Loucy (cell line): ENCODE data around the gene TGFB2.

ENCODE experiments used
- H2AFZ ChIP-seq: fragments of 200-600 bp; sonication (generic); 2 replicates; pipeline ENCODE4 v1.6.0; 2016; ENCODE audit warnings: antibody characterized with exemption, mild to moderate bottlenecking, low read length, moderate library complexity
- H3F3A ChIP-seq: fragments of 200-600 bp; 2 replicates; pipeline ENCODE4 v1.6.0; 2016; ENCODE audit warnings: antibody characterized with exemption, low read depth, mild to moderate bottlenecking
- H3K27me3 ChIP-seq: fragments of 200-600 bp; sonication (generic); 2 replicates; pipeline ENCODE4 v1.6.1; 2014; ENCODE audit warnings: low read length, mild to moderate bottlenecking; ENCODE audit not compliant: insufficient read depth, poor library complexity, severe bottlenecking
- H3K36me3 ChIP-seq: fragments of 200-600 bp; sonication (generic); 2 replicates; pipeline ENCODE4 v1.6.1; 2016; ENCODE audit warnings: low read length; ENCODE audit not compliant: insufficient read depth
- H3K4me1 ChIP-seq: fragments of 200-600 bp; sonication (generic); 2 replicates; pipeline ENCODE4 v1.5.1; 2014; ENCODE audit warnings: low read length, mild to moderate bottlenecking; ENCODE audit not compliant: insufficient read depth, poor library complexity, severe bottlenecking
- H3K4me2 ChIP-seq: fragments of 200-600 bp; sonication (generic); 2 replicates; pipeline ENCODE4 v1.6.0; 2014; ENCODE audit warnings: antibody characterized with exemption, low read length, low read depth, mild to moderate bottlenecking; ENCODE audit not compliant: poor library complexity, severe bottlenecking
- H3K4me3 ChIP-seq: fragments of 200-600 bp; sonication (generic); 2 replicates; pipeline ENCODE4 v1.5.1; 2014; ENCODE audit warnings: low read length, mild to moderate bottlenecking, mixed read lengths; ENCODE audit not compliant: poor library complexity, severe bottlenecking
- H3K79me2 ChIP-seq: fragments of 200-600 bp; sonication (generic); 2 replicates; pipeline ENCODE4 v1.6.1; 2014; ENCODE audit warnings: low read length; ENCODE audit not compliant: insufficient read depth
- H3K9ac ChIP-seq: fragments of 200-600 bp; sonication (generic); 2 replicates; pipeline ENCODE4 v1.6.0; 2014; ENCODE audit warnings: mild to moderate bottlenecking, low read depth, low read length, moderate library complexity; ENCODE audit not compliant: poor library complexity, severe bottlenecking
- H3K9me2 ChIP-seq: fragments of 200-600 bp; sonication (generic); replicated peaks from 2 replicates; pipeline ENCODE4 v1.6.1; 2016; ENCODE audit warnings: low read depth, low read length, mixed read lengths
- H3K9me3 ChIP-seq: fragments of 200-600 bp; sonication (generic); 2 replicates; pipeline ENCODE4 v1.6.1; 2014; ENCODE audit warnings: mild to moderate bottlenecking, antibody characterized with exemption, low read length, low read depth; ENCODE audit not compliant: insufficient read depth
- H4K20me1 ChIP-seq: fragments of 200-600 bp; sonication (generic); 2 replicates; pipeline ENCODE4 v1.6.0; 2014; ENCODE audit warnings: antibody characterized with exemption, low read length, mild to moderate bottlenecking; ENCODE audit not compliant: insufficient read depth, poor library complexity, severe bottlenecking
- CTCF ChIP-seq: fragments of 200-600 bp; sonication (generic); conservative IDR thresholded peaks from 2 replicates; pipeline ENCODE4 v1.5.1; 2014; ENCODE audit warnings: mild to moderate bottlenecking, antibody characterized with exemption, low read length
- EZH2phosphoT487 ChIP-seq: fragments of 200-600 bp; IDR thresholded peaks from 2 replicates; pipeline ENCODE4 v1.6.1; 2018; ENCODE audit warnings: antibody characterized with exemption, mild to moderate bottlenecking, moderate library complexity, borderline replicate concordance

TGFB2 gene

DNA sequence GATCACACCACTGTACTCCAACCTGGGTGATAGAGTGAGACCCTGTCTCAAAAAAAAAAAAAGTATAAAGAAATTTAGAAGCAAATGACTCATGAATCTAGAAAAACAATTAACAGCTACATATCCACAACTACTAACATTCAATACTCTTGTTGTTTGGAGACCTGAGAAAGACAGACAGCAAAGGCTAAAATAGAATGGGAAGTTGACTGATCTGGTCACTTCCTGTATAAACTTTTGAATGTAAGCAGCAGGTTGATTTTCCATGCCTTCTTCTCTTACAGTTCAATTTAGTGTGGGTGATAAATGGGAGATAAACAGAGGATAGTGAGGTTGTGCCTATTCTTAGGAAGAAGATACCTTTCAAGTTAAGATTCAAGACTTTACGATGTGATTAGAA lies 85.2 kb downstream of the TGFB2 start:
- Histone ChIP-seq H3K4me1 (no peaks in the 10 kb centered on the region), H3K27me3 (no peaks in the 10 kb centered on the region), H4K20me1 (no peaks in the 10 kb centered on the region), H3K79me2 (no peaks in the 10 kb centered on the region), H2AFZ (no peak overlapping the region), H3K9me3 (no peaks in the 10 kb centered on the region), H3F3A (no peaks in the 10 kb centered on the region), H3K36me3 (no peaks in the 10 kb centered on the region), H3K9ac (no peak overlapping the region), H3K4me3 (no peak overlapping the region), H3K9me2 (no peaks in the 10 kb centered on the region), H3K4me2 (no peak overlapping the region)
- TF ChIP-seq EZH2phosphoT487, result no peak
- no peak for TF ChIP-seq CTCF

GRCh38 chr1:218430822-218431221 lies 85.7 kb downstream of the TGFB2 start:
- Histone ChIP-seq H3K4me3 (no peak overlapping the region), H3F3A (no peaks in the 10 kb centered on the region), H3K9ac (no peak overlapping the region), H3K36me3 (no peaks in the 10 kb centered on the region), H3K9me3 (no peaks in the 10 kb centered on the region), H3K27me3 (no peaks in the 10 kb centered on the region), H2AFZ (no peak overlapping the region), H3K4me1 (no peaks in the 10 kb centered on the region), H3K9me2 (no peaks in the 10 kb centered on the region), H4K20me1 (no peaks in the 10 kb centered on the region), H3K79me2 (no peaks in the 10 kb centered on the region), H3K4me2 (no peak overlapping the region)
- TF ChIP-seq EZH2phosphoT487 (no peak), CTCF (no peak)

DNA sequence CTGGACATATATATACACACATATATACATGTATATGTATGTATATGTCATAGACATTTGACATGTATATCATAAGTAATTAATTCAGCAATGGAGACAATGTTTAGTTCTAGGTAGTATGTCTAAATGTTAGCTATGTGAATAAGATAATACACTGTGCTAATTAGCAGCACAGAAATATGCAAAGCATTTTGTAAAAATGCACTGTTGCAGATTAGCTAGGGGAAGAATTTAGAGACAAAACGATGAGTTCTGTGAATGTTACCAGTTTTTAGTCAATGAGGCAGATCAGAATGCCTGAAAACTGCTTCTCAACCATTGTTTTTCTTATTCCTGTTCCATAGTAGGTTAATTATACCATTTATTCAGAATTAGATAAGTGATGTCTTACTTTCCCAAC lies 86.3 kb downstream of the TGFB2 start:
- H3K79me2 ChIP-seq, result no peaks in the 10 kb centered on the region
- H3F3A ChIP-seq, result no peaks in the 10 kb centered on the region
- H3K4me3 ChIP-seq, result no peak overlapping the region
- H3K9me3 ChIP-seq, result no peaks in the 10 kb centered on the region
- no peak overlapping the region for H3K4me2 ChIP-seq
- no peak overlapping the region for H3K9ac ChIP-seq
- no peaks in the 10 kb centered on the region for H4K20me1 ChIP-seq
- TF ChIP-seq CTCF, result no peak
- no peak for TF ChIP-seq EZH2phosphoT487
- H3K4me1 ChIP-seq, result no peaks in the 10 kb centered on the region
- H3K27me3 ChIP-seq, result no peaks in the 10 kb centered on the region
- no peak overlapping the region for H2AFZ ChIP-seq
- H3K36me3 ChIP-seq, result no peaks in the 10 kb centered on the region
- no peaks in the 10 kb centered on the region for H3K9me2 ChIP-seq
